BLaER1 treated with 17β-estradiol and CSF1 and Interleukin-3, amounts not matched to agents 10 nM and 100 nM (cell line): ENCODE measurements around the gene PTBP3.

Experiments used
- H3K27ac ChIP-seq, 11 experiments: shearing (Covaris generic); formaldehyde crosslinking; 2 replicates each; pipeline ENCODE4 v1.8.1; 2022
- H3K27me3 ChIP-seq, 11 experiments: shearing (Covaris generic); formaldehyde crosslinking; 2 replicates each; pipeline ENCODE4 v1.8.1; 2022
- H3K36me3 ChIP-seq, 11 experiments: shearing (Covaris generic); formaldehyde crosslinking; 2 replicates each; pipeline ENCODE4 v1.8.1; 2022
- H3K4me1 ChIP-seq, 10 experiments: shearing (Covaris generic); formaldehyde crosslinking; 2 replicates each; pipeline ENCODE4 v1.8.1; 2022
- H3K4me2 ChIP-seq, 11 experiments: shearing (Covaris generic); formaldehyde crosslinking; 2 replicates each; pipeline ENCODE4 v1.8.1; 2022
- H3K4me3 ChIP-seq, 10 experiments: shearing (Covaris generic); formaldehyde crosslinking; 2 replicates each; pipeline ENCODE4 v1.8.1; 2022
- H3K9ac ChIP-seq, 11 experiments: shearing (Covaris generic); formaldehyde crosslinking; 2 replicates each; pipeline ENCODE4 v1.8.1; 2022
- H3K9me3 ChIP-seq, 11 experiments: shearing (Covaris generic); formaldehyde crosslinking; replicated peaks in 1 of 11; 2 replicates each; pipeline ENCODE4 v1.8.1; 2022
- H4K20me1 ChIP-seq, 11 experiments: shearing (Covaris generic); formaldehyde crosslinking; 2 replicates each; pipeline ENCODE4 v1.8.1; 2022
- Cebpa-rat ChIP-seq, 11 experiments: shearing (Covaris generic); IDR thresholded peaks; 2 replicates each; pipeline ENCODE4 v1.8.1; 2022

PTBP3 gene

GRCh38 chr9:112322701-112323377 is 10.6 kb downstream of the PTBP3 start:
- Histone ChIP-seq H3K9ac (no peak overlapping the region), H3K36me3 (peaks cover 21 to 88% (median 76%) of the 10 kb centered on the region in 11 experiments; a peak in 21 of 22 replicates), H3K27me3 (no peaks in the 10 kb centered on the region), H3K4me2 (no peak overlapping the region), H3K4me3 (no peak overlapping the region), H3K9me3 (peaks cover 16 to 81% (median 75%) of the 10 kb centered on the region in 11 experiments; a peak in 21 of 22 replicates), H3K4me1 (peaks cover 0 to 39% (median 0%) of the 10 kb centered on the region in 10 experiments; a peak in 6 of 20 replicates), H4K20me1 (peaks cover 19 to 98% (median 72%) of the 10 kb centered on the region in 11 experiments; a peak in 20 of 22 replicates), H3K27ac (no peak overlapping the region)
- no peak for TF ChIP-seq Cebpa-rat (IDR thresholded peaks at IDR 0.05)

- Histone ChIP-seq H4K20me1 (peaks cover 40 to 98% (median 81%) of the 10 kb centered on the region in 11 experiments), H3K9me3 (peaks cover 0 to 54% (median 48%) of the 10 kb centered on the region in 11 experiments; a peak in 20 of 22 replicates), H3K36me3 (peaks cover 13 to 73% (median 47%) of the 10 kb centered on the region in 11 experiments; a peak in 20 of 22 replicates), H3K4me1 (peaks cover 0 to 32% (median 8%) of the 10 kb centered on the region in 10 experiments; a peak in 10 of 20 replicates), H3K4me2 (peak overlapping the region in 5 of 11 experiments; percentile 29 to 62 (median 43); a peak in 9 of 22 replicates), H3K4me3 (no peak overlapping the region), H3K9ac (0 out of 22 replicates have a peak overlapping the region, but pooled peaks of 1 of the 11 experiments have one; percentile 19), H3K27ac (no peak overlapping the region; a peak in 1 of 22 replicates), H3K27me3 (no peaks in the 10 kb centered on the region)
- no peak for TF ChIP-seq Cebpa-rat (IDR thresholded peaks at IDR 0.05)
These were observed 17.0 kb downstream of the PTBP3 start for GRCh38 chr9:112316258-112316943.

- no peak for TF ChIP-seq Cebpa-rat (IDR thresholded peaks at IDR 0.05)
- Histone ChIP-seq H3K9ac (no peak overlapping the region), H3K9me3 (peaks cover 0 to 46% (median 43%) of the 10 kb centered on the region in 11 experiments; a peak in 20 of 22 replicates), H3K4me1 (peaks cover 0 to 29% (median 8%) of the 10 kb centered on the region in 10 experiments; a peak in 9 of 20 replicates), H4K20me1 (peaks cover 42 to 98% (median 81%) of the 10 kb centered on the region in 11 experiments), H3K4me3 (no peak overlapping the region), H3K27me3 (no peaks in the 10 kb centered on the region), H3K36me3 (peaks cover 12 to 65% (median 42%) of the 10 kb centered on the region in 11 experiments; a peak in 20 of 22 replicates), H3K27ac (no peak overlapping the region; a peak in 1 of 22 replicates), H3K4me2 (peak overlapping the region in 5 of 11 experiments; percentile 29 to 62 (median 43); a peak in 9 of 22 replicates)
These were observed 17.8 kb downstream of the PTBP3 start for GRCh38 chr9:112315331-112316257.

GRCh38 chr9:112312139-112312538 is 21.3 kb downstream of the PTBP3 start:
- Histone ChIP-seq H4K20me1 (peaks cover 62 to 100% (median 92%) of the 10 kb centered on the region in 11 experiments), H3K36me3 (peaks cover 7 to 57% (median 28%) of the 10 kb centered on the region in 11 experiments; a peak in 18 of 22 replicates), H3K27ac (no peak overlapping the region), H3K9ac (no peak overlapping the region), H3K4me2 (no peak overlapping the region), H3K4me3 (no peak overlapping the region), H3K9me3 (peaks cover 0 to 19% (median 12%) of the 10 kb centered on the region in 11 experiments; a peak in 15 of 22 replicates), H3K4me1 (peaks cover 0 to 29% (median 8%) of the 10 kb centered on the region in 10 experiments; a peak in 9 of 20 replicates), H3K27me3 (no peaks in the 10 kb centered on the region)
- TF ChIP-seq Cebpa-rat (IDR thresholded peaks at IDR 0.05) = no peak

- no peak overlapping the region for H3K27ac ChIP-seq
- H4K20me1 ChIP-seq = peaks cover 57 to 100% (median 88%) of the 10 kb centered on the region in 11 experiments
These were observed 21.9 kb downstream of the PTBP3 start for GRCh38 chr9:112311497-112311896.

GRCh38 chr9:112310826-112311225 is 22.6 kb downstream of the PTBP3 start:
- no peak overlapping the region for H3K27ac ChIP-seq
- peaks cover 0 to 17% (median 1%) of the 10 kb centered on the region in 10 experiments; a peak in 9 of 20 replicates for H3K4me1 ChIP-seq
- H3K4me3 ChIP-seq = no peak overlapping the region
- H3K9ac ChIP-seq = no peak overlapping the region
- peaks cover 0 to 13% (median 8%) of the 10 kb centered on the region in 11 experiments; a peak in 9 of 22 replicates for H3K9me3 ChIP-seq
- no peak overlapping the region for H3K4me2 ChIP-seq
- H3K27me3 ChIP-seq = no peaks in the 10 kb centered on the region
- TF ChIP-seq Cebpa-rat (IDR thresholded peaks at IDR 0.05) = no peak
- peaks cover 4 to 48% (median 26%) of the 10 kb centered on the region in 11 experiments; a peak in 18 of 22 replicates for H3K36me3 ChIP-seq
- H4K20me1 ChIP-seq = peaks cover 51 to 100% (median 86%) of the 10 kb centered on the region in 11 experiments

More at GRCh38 chr9:112311497-112311896, 21.9 kb downstream of the PTBP3 start:
- Histone ChIP-seq H3K4me3 (no peak overlapping the region), H3K9ac (no peak overlapping the region), H3K36me3 (peaks cover 4 to 53% (median 26%) of the 10 kb centered on the region in 11 experiments; a peak in 18 of 22 replicates), H3K27me3 (no peaks in the 10 kb centered on the region), H3K9me3 (peaks cover 0 to 14% (median 8%) of the 10 kb centered on the region in 11 experiments; a peak in 12 of 22 replicates), H3K4me2 (no peak overlapping the region), H3K4me1 (peaks cover 0 to 24% (median 8%) of the 10 kb centered on the region in 10 experiments; a peak in 9 of 20 replicates)
- TF ChIP-seq Cebpa-rat (IDR thresholded peaks at IDR 0.05) = no peak

GRCh38 chr9:112308588-112308987 is 24.8 kb downstream of the PTBP3 start:
- Histone ChIP-seq H3K27me3 (no peaks in the 10 kb centered on the region), H4K20me1 (peaks cover 52 to 100% (median 84%) of the 10 kb centered on the region in 11 experiments), H3K9me3 (peaks cover 0 to 4% (median 0%) of the 10 kb centered on the region in 11 experiments; a peak in 2 of 22 replicates), H3K4me1 (no peaks in the 10 kb centered on the region), H3K4me3 (no peak overlapping the region), H3K4me2 (no peak overlapping the region), H3K27ac (no peak overlapping the region), H3K9ac (no peak overlapping the region), H3K36me3 (peaks cover 4 to 40% (median 25%) of the 10 kb centered on the region in 11 experiments; a peak in 17 of 22 replicates)
- no peak for TF ChIP-seq Cebpa-rat (IDR thresholded peaks at IDR 0.05)

- Histone ChIP-seq H4K20me1 (peaks cover 11 to 100% (median 65%) of the 10 kb centered on the region in 11 experiments; a peak in 17 of 22 replicates), H3K4me2 (no peak overlapping the region), H3K27ac (no peak overlapping the region), H3K27me3 (no peaks in the 10 kb centered on the region), H3K9me3 (peaks cover 0 to 25% (median 17%) of the 10 kb centered on the region in 11 experiments; a peak in 12 of 22 replicates), H3K4me3 (no peak overlapping the region), H3K9ac (no peak overlapping the region), H3K36me3 (peaks cover 14 to 43% (median 22%) of the 10 kb centered on the region in 11 experiments; a peak in 20 of 22 replicates), H3K4me1 (peaks cover 0 to 10% (median 0%) of the 10 kb centered on the region in 10 experiments; a peak in 3 of 20 replicates)
- no peak for TF ChIP-seq Cebpa-rat (IDR thresholded peaks at IDR 0.05)
These were observed 32.0 kb downstream of the PTBP3 start for GRCh38 chr9:112301420-112301819.
